Activated T-cell treated with anti-CD3 and anti-CD28 coated beads, Interleukin-2, amount 50 U/mL, for 72 hours (primary cell): ENCODE measurements around the gene OPN1MW3. TPM values are rescaled to one million over a fixed set of nuclear protein-coding genes. Genes with fewer than 3 reads are reported as not detected.

Experiments
- ATAC-seq, 2 donors: fragments of 150-1000 bp; cut with Tn5 transposase; replicated peaks in 1 of 2; 2 replicates each; pipeline ENCODE4 v1.10.0; 2021; ENCODE audit warnings: moderate library complexity in 2 of 2, mild to moderate bottlenecking in 1 of 2
- DNase-seq, 2 donors: peaks; one replicate each; pipeline ENCODE4 v3.0.0; 2021 to 2022; ENCODE audit warnings: mixed read lengths in 1 of 2
- H3K27ac Mint-ChIP-seq: one replicate; pipeline ENCODE4 v1.8.0; 2022; ENCODE audit warnings: mild to moderate bottlenecking, moderate library complexity, mixed read lengths
- H3K27me3 Mint-ChIP-seq: one replicate; pipeline ENCODE4 v1.8.0; 2022; ENCODE audit warnings: low read depth, mixed read lengths
- H3K36me3 Mint-ChIP-seq, 2 donors: one replicate each; pipeline ENCODE4 v1.8.0; 2022; ENCODE audit warnings: mixed read lengths in 2 of 2, mild to moderate bottlenecking in 1 of 2; ENCODE audit not compliant: insufficient read depth in 2 of 2
- H3K4me1 Mint-ChIP-seq: one replicate; pipeline ENCODE4 v1.8.0; 2022; ENCODE audit warnings: low read depth, mixed read lengths
- H3K4me3 Mint-ChIP-seq, 2 donors: one replicate each; pipeline ENCODE4 v1.8.0; 2022; ENCODE audit warnings: mild to moderate bottlenecking in 2 of 2, mixed read lengths in 2 of 2, moderate library complexity in 2 of 2
- H3K9me3 Mint-ChIP-seq, 2 donors: one replicate each; pipeline ENCODE4 v1.8.0; 2022; ENCODE audit warnings: mixed read lengths in 2 of 2
- total RNA-seq, 2 donors: library from RNA; stranded (reverse); gene quantifications; one replicate each; pipeline ENCODE4 v1.2.3, GENCODE V29; 2022

OPN1MW3 gene
- total RNA-seq, 2 donors from 2014 or later: not detected

DNA sequence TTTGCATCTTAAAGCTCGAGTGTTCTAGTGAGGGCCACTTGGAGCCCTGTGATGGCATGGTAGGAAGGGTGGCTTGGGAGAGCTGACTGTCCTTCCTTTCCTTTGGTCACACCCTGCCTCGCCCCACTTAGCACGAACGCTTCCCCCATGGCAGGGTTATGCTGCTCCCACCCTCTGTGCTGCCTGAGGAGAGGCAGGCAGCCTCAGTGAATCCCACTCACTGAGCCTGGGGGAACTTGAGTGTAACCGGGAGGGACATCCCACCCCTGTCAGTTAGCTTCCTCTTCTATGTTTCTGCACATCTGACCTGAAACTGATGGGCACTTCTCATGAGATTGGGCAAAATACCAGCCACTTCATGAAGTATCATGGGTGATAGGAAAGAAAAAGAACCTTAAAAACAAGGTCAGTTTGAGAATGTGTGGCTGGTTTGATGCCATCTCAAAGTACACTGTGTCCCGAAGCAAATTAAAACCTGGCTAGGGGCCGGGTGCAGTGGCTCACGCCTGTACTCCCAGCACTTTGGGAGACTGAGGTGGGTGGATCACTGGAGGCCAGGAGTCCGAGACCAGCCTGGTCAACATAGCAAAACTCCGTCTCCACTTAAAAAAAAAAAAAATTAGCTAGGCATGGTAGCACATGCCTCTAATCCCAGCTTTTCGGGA lies 48.3 kb downstream of the OPN1MW3 start:
- Mint-ChIP-seq H3K4me1 (peaks cover 16% of the 10 kb centered on the region), H3K36me3 (no peaks in the 10 kb centered on the region), H3K27ac (no peak overlapping the region), H3K9me3 (no peaks in the 10 kb centered on the region), H3K4me3 (no peak overlapping the region), H3K27me3 (peaks cover 16% of the 10 kb centered on the region)
- DNase-seq (no peak), ATAC-seq (no peak)

DNA sequence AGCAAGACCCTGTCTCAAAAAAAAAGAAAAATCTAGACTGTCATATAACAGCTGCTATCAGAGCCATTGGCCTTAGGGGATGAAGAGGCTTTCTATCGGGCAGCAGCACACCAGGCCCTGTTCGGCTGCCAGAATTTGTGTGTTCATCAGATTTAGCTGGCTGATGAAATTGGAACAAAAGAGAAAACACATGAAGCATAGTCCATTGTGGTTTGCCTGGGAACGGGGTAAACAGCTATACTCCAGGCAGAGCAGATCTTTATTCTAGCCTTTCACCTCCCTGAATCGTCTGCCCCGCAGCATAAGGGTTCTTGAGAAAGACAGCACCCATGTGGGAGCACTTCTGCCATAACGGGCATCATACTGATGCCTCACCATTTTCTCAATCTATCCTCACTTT lies 49.8 kb downstream of the OPN1MW3 start:
- peaks cover 32% of the 10 kb centered on the region for H3K4me1 Mint-ChIP-seq
- no peak overlapping the region for H3K4me3 Mint-ChIP-seq
- no peaks in the 10 kb centered on the region for H3K36me3 Mint-ChIP-seq
- H3K27ac Mint-ChIP-seq: no peak overlapping the region
- ATAC-seq: no peak
- DNase-seq: no peak
- no peaks in the 10 kb centered on the region for H3K9me3 Mint-ChIP-seq
- peaks cover 27% of the 10 kb centered on the region for H3K27me3 Mint-ChIP-seq

DNA sequence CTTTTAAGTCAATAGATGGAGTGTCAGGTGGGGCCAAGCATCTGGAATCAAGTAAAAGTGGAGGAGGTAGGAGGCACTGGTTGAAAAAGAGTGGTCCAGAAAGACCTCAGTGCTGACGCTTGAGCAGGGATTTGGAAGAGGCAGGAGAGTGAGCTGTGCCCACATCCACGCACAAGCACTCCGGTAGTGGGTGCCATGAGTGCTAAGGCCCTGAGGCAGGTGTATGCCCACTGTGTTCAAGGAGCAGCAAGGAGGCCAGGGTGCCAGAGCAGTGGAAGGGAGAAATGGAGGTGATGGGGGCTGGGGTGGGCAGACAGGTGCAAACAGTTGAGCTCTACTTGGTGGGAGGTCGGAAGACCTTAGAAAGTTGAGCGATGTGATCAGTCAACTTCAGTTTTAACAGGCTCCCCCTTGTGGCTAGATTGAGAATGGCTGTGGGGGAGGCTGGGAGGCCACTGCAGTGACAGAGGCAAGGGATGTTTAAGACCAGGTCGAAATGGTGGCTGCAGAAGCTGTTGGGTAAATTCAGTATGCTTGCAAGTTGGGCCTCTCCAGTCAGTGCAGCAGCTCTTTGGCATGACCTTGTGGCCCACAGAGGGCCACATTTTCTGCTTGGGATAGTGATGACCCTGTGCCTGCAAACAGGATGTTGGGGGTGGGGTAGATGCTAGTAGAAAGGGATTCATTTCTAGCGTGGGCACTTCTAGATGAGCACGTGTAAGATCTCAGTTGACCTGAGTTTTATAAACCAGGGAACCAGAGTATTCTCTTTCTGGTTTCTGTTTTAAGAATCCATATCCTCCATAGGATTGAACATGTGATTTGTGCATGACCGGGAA lies 50.9 kb downstream of the OPN1MW3 start:
- H3K27ac Mint-ChIP-seq: peak overlapping the region; percentile 34
- H3K4me1 Mint-ChIP-seq: peaks cover 42% of the 10 kb centered on the region
- H3K36me3 Mint-ChIP-seq: no peaks in the 10 kb centered on the region
- no peak overlapping the region for H3K4me3 Mint-ChIP-seq
- no peaks in the 10 kb centered on the region for H3K9me3 Mint-ChIP-seq
- DNase-seq: peak; percentile 82 to 85
- H3K27me3 Mint-ChIP-seq: peaks cover 26% of the 10 kb centered on the region
- peak; percentile 76 for ATAC-seq

DNA sequence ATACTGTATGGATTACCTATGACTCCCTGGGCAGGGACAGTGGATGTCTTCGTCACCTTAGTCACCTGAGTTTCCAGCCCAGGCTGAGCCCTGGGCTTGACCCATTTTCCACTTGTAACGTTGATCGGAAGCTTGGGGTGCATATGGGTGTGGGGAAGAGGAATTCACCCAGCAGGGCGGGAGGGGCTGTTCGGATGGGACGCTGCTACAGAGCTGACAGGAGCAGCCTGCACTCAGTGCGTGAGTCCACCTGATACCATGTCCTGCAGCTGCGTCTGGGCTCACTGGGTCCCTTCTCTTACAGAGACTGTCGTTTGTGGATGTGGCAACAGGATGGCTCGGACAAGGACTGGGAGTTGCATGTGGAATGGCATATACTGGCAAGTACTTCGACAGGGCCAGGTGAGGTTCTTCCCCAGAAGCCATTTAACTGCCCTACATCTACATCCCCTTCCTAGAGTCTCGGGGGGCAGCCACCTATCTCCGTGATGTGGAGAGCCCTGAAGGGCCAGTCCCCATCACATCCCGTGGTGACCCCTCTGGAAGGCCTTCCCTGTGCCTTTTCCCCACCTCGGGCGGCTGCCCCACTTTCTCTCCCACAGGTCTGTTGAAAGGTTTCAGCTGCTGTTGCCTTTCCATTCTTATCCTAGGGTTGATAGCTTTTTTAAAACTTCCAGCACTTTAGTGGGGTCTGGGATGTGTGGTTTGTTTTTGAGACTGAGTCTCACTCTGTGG lies 51.8 kb downstream of the OPN1MW3 start:
- peaks cover 51% of the 10 kb centered on the region for H3K4me1 Mint-ChIP-seq
- no peaks in the 10 kb centered on the region for H3K36me3 Mint-ChIP-seq
- H3K27ac Mint-ChIP-seq: no peak overlapping the region
- no peak for ATAC-seq
- DNase-seq: no peak
- no peak overlapping the region for H3K4me3 Mint-ChIP-seq
- no peaks in the 10 kb centered on the region for H3K9me3 Mint-ChIP-seq
- H3K27me3 Mint-ChIP-seq: peaks cover 25% of the 10 kb centered on the region

DNA sequence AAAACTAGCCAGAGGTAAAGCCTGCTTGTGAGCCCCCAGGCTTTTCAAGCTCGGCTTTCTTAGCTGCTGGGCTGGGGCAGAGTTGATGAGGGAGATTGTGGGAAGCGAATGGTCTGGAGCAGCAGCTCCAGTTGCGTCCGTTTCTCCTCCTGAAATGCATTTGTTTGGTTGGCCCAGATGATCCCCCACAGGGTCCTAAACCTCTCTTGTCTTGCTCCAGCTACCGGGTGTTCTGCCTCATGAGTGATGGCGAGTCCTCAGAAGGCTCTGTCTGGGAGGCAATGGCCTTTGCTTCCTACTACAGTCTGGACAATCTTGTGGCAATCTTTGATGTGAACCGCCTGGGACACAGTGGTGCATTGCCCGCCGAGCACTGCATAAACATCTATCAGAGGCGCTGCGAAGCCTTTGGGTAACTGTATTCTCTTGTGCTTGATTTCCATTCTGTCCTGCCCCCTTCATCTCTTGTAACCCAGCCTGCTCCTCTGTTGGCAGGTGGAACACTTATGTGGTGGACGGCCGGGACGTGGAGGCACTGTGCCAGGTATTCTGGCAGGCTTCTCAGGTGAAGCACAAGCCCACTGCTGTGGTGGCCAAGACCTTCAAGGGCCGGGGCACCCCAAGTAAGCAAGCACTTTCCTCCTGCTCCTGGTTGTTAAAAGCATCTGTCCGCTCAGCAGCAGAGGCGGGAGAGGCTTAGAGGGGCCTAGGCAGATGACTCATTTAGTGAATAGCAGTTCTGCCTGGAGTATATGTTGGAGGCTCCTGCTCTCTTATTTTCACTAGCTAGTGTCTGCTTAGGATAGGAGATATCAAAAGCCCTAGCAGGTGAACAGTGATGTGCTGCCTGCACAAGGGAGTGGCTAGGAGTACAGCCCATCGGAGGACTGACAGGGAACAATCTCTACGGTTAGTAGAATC lies 53.5 kb downstream of the OPN1MW3 start:
- Mint-ChIP-seq H3K27me3 (peaks cover 24% of the 10 kb centered on the region), H3K27ac (peak overlapping the region; percentile 18), H3K9me3 (no peaks in the 10 kb centered on the region), H3K36me3 (no peaks in the 10 kb centered on the region), H3K4me3 (no peak overlapping the region), H3K4me1 (peaks cover 59% of the 10 kb centered on the region)
- ATAC-seq: peak; percentile 20 to 21
- no peak for DNase-seq

DNA sequence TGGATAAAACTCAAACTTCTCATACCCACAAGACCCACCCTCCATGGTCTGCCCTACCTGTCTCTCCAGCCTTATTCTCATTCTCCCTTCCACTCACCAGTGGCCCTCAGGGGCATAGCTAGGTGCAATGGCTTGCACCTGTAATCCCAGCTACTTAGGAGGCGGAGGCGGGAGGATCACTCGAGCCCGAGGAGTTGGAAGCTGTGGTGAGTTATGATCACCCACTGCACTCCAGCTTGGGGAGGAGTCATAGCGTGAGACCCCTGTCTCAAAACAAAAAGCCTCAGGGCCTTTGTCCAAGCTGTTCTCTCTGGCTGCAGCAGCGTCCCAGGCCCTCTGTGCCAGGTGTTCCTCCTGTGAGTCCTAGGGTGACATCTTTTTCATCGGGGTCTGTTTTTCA lies 54.7 kb downstream of the OPN1MW3 start:
- H3K27ac Mint-ChIP-seq: no peak overlapping the region
- H3K36me3 Mint-ChIP-seq: no peaks in the 10 kb centered on the region
- H3K4me3 Mint-ChIP-seq: peak overlapping the region in 1 of 2 donors; percentile 96
- H3K4me1 Mint-ChIP-seq: peaks cover 65% of the 10 kb centered on the region
- ATAC-seq (no peak), DNase-seq (no peak)
- H3K27me3 Mint-ChIP-seq: peaks cover 20% of the 10 kb centered on the region
- H3K9me3 Mint-ChIP-seq: no peaks in the 10 kb centered on the region

DNA sequence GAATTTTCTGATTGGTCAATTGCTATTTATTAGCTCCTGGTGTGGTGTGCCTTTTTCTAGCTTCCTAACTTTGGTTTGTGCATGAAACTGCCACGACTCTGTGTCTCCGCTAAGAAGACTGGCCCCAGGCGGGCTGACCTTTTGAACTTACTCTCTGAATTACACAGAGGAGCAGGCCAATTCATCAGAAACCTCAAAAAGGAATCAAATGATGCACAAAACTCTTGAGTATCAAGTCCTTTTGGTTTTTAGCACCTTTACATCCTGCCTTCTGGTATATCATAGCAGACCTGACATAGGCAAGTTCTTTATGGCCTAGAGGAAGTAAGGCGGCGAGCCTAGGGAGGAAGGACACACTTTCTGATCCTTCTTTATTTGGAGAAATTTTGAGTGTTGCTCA lies 55.8 kb downstream of the OPN1MW3 start:
- peaks cover 20% of the 10 kb centered on the region for H3K27me3 Mint-ChIP-seq
- H3K4me1 Mint-ChIP-seq: peaks cover 66% of the 10 kb centered on the region
- peak overlapping the region; percentile 67 to 96 for H3K4me3 Mint-ChIP-seq
- no peaks in the 10 kb centered on the region for H3K36me3 Mint-ChIP-seq
- no peaks in the 10 kb centered on the region for H3K9me3 Mint-ChIP-seq
- ATAC-seq (peak; percentile 72 to 80), DNase-seq (peak; percentile 39 to 44)
- H3K27ac Mint-ChIP-seq: peak overlapping the region; percentile 97

DNA sequence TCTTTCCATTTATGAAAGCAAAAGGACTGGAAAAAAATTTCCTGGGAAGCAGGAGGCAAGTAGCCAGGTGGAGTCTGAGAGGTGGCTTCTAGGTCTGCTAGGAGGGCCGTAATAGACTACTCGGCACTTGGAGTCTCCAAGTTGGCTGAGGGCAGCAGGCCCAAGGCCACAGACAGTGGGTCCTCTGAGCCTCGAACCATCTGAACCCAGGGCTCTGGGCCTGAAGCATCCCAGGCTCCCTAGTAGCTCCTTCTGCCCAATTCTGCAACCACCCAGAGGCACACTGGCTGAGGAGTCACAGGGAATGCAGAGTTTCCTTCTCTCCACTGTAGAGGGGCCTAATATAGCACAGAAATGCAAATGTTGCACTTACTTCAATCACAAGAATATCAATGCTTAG lies 58.0 kb downstream of the OPN1MW3 start:
- Mint-ChIP-seq H3K36me3 (no peaks in the 10 kb centered on the region), H3K9me3 (no peaks in the 10 kb centered on the region), H3K27ac (no peak overlapping the region), H3K4me3 (no peak overlapping the region), H3K27me3 (peaks cover 20% of the 10 kb centered on the region), H3K4me1 (peaks cover 62% of the 10 kb centered on the region)
- ATAC-seq: no peak
- no peak for DNase-seq

DNA sequence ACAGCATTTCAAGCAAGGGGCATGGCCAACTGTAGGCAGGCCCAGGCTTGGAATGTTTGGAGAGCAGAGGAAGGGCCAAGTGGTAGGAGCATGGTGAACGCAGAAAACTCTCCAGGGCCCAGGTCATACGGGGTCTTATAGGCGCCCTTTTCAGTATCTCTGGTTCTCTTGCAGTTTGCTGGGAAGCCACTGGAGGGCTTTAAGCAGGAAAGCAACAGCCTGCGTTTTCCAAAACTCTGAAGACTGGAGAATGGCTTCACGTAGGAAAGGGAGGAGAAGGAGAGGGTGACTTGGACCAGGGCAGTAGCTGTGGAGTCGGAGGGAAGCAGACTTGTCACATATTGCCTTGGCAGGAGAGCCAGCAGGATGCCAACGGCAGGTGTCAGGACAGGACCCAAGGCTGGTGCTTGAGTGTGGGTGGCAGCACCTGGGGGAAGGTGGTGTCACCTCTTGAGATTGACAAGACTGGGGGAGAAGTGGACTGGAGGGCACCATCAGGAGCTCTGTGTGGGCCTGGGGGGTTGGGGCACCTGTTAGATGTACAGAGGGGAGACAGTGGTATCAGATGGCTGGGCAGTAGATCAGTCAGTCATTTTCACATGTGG lies 60.1 kb downstream of the OPN1MW3 start:
- Mint-ChIP-seq H3K36me3 (no peaks in the 10 kb centered on the region), H3K9me3 (no peaks in the 10 kb centered on the region), H3K4me3 (peak overlapping the region in 1 of 2 donors; percentile 43), H3K27ac (no peak overlapping the region), H3K27me3 (peaks cover 8% of the 10 kb centered on the region), H3K4me1 (peaks cover 55% of the 10 kb centered on the region)
- DNase-seq (no peak), ATAC-seq (no peak)

DNA sequence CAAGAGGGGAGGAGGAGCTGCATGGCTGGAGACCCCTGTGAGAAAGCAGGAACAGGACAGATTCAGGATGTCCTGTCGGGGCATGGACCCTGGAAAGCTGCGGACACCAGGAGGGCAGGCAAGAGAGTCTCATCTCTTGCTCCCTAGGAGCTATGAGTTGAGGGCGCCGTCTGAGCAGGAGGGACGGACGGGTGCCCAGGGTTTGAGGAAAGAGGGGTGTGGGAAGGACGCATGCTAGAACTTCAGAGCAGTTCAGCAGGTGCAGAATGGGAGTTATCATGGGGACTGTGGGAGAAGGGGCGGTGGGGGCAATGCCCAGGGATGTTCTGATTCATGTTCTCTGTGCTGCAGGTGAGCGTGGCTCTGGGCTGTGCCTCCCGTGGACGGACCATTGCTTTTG lies 63.0 kb downstream of the OPN1MW3 start:
- DNase-seq (no peak), ATAC-seq (no peak)
- Mint-ChIP-seq H3K9me3 (no peaks in the 10 kb centered on the region), H3K27me3 (peaks cover 5% of the 10 kb centered on the region), H3K4me1 (peaks cover 31% of the 10 kb centered on the region), H3K36me3 (no peaks in the 10 kb centered on the region), H3K27ac (no peak overlapping the region), H3K4me3 (no peak overlapping the region)
